ENCODE results near the gene IPO9.

Gene IPO9

GRCh38 chr1:201907621-201908020 lies 78.7 kb downstream of the IPO9 start:
- no peak for DNase-seq

- DNase-seq = no peak
These were observed 83.0 kb downstream of the IPO9 start for GRCh38 chr1:201911826-201912571.

GRCh38 chr1:201912832-201913231 lies 83.9 kb downstream of the IPO9 start:
- DNase-seq = no peak

GRCh38 chr1:201914456-201915235 lies 85.7 kb downstream of the IPO9 start:
- DNase-seq = no peak

- DNase-seq = no peak
These were observed 87.8 kb downstream of the IPO9 start for GRCh38 chr1:201916649-201917249.

DNA sequence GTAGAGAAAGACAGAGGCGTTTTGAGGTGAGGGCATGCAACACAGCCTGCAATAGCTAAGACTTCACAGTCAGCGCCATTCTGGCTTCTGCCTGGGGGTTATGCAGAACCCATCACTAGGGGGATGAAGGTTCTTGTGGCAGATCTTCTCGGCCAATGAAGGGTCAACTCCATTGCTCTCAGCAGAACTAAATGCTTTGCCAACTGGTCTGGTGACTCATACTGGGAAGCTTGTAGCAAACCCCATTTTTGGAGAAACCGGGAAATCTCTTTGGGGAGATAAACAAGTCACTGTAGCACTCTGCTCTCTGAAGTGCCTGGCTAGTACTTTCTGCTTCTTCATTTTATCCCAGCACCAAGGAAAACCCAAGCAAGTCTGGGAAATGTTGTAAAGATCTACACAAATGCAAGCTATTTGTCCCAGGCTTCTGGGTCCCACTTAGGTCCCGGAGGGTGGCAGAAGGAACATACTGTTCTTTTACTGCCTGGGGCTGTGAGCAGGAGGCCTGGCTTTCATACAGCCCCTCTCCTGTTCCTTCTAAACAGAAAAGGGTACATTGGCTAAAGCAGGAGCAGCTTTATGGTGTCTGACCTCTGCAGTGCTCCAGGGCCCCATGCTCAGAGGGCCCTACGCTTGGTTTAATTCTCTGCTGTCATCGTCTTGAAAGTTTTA lies 88.5 kb downstream of the IPO9 start:
- no peak for DNase-seq

- DNase-seq = no peak
These were observed 89.4 kb downstream of the IPO9 start for GRCh38 chr1:201918343-201918742.

- DNase-seq = no peak
These were observed 93.1 kb downstream of the IPO9 start for GRCh38 chr1:201921952-201922558.

GRCh38 chr1:201925301-201925567 lies 96.3 kb downstream of the IPO9 start:
- no peak for DNase-seq

DNA sequence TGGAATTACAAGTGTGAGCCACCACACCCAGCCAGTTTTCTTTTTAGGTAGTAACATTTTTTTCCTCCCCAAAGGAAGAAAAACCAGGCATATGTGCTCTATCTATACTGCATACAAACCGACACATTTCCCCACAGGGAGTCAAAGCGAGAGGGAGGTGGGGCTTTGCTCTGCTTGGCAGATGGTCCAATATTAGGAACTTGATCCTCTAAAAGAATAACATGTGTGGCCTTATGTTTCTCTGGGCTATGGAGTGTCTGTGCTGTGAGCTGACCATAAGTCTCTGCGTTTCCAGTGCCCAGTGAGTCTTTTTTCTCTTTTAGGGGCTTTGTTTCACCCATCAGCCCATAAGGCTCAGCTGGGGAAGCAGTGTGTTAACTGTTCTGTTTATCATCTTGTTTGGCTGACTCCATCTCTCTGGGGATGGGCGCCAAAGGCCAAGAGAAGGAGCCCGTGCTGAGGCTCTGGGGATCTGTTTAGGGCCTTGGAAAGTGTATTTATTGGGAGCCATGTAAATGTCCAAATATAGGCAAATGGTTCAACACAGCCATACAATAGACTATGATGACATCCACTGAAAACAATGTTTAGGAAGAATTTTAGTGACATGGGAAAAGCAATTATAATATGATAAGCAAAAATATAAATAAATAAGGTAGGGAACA lies 97.2 kb downstream of the IPO9 start:
- DNase-seq = no peak

- DNase-seq = no peak
These were observed 99.3 kb downstream of the IPO9 start for GRCh38 chr1:201928266-201928665.

DNA sequence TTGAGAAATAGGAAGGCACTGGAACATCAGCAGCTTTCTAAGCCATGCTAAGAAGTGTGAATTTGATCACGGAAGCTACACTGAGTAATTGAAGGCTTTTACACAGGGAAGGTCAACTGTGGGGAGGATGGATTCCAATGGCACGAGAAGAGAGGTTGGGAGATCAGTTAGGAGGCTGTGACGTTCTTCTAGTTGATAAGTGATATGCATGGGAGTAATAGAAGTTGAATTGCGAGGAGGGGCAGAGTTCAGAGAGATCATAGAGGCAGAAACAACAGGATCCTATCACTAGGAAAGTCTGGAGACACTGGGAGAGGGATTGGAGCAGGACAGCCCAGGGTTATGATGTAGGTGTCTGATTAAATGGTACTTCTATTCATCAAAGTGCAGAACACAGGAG lies 101.2 kb downstream of the IPO9 start:
- no peak for DNase-seq

DNA sequence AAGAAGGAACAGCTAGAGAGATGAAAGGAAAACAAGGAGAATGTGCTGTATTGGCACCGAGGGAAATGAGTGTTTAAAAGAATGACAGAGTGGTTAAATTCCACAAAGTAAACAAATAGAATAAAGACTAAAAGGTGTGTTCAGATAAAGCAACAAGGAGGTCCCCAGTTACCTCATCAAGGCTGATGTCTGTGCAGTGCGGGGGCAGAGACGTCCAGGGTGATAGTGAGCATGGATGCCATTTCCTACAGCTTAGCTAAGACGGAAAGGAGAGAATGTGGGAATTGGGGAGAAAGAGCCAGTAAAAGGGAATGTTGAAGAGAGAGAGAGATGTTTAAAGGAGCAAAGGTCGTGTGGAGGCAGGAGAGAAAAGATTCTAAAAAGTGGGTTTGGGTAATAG lies 101.8 kb downstream of the IPO9 start:
- no peak for DNase-seq

Data from CD4-positive, alpha-beta T cell treated with Interleukin-17A for 1 hour (primary cell).